Mesodermal cell (in vitro differentiated cells): ENCODE results near the gene HDLBP.

Experiments used
- H3K27ac ChIP-seq: 2 replicates; pipeline ENCODE4 v1.7.0; 2013; ENCODE audit warnings: mild to moderate bottlenecking, low read depth, low read length, moderate library complexity; ENCODE audit not compliant: severe bottlenecking
- H3K36me3 ChIP-seq: 2 replicates; pipeline ENCODE4 v1.7.1; 2013; ENCODE audit warnings: mild to moderate bottlenecking, low read length, moderate library complexity; ENCODE audit not compliant: control insufficient read depth, insufficient read depth
- H3K4me1 ChIP-seq: one replicate; pipeline ENCODE4 v1.7.1; 2013; ENCODE audit warnings: mild to moderate bottlenecking, low read length; ENCODE audit not compliant: insufficient read depth, control insufficient read depth, poor library complexity, severe bottlenecking
- H3K4me3 ChIP-seq: 2 replicates; pipeline ENCODE4 v1.7.0; 2013; ENCODE audit warnings: low read length, control low read depth, mild to moderate bottlenecking; ENCODE audit not compliant: insufficient read depth, poor library complexity, severe bottlenecking; ENCODE audit errors: extremely low read depth
- H3K9me3 ChIP-seq: 2 replicates; pipeline ENCODE4 v1.7.1; 2013; ENCODE audit warnings: mild to moderate bottlenecking, low read length, moderate library complexity; ENCODE audit not compliant: control insufficient read depth
- WGBS, 2 experiments: methylation state at CpG; one replicate each; pipeline ENCODE4 v1.1.5; 2013; ENCODE audit warnings: missing lambda C conversion rate in 2 of 2; ENCODE audit not compliant: insufficient coverage in 2 of 2; 5-methylcytosine and 5-hydroxymethylcytosine counted together

Gene HDLBP

DNA sequence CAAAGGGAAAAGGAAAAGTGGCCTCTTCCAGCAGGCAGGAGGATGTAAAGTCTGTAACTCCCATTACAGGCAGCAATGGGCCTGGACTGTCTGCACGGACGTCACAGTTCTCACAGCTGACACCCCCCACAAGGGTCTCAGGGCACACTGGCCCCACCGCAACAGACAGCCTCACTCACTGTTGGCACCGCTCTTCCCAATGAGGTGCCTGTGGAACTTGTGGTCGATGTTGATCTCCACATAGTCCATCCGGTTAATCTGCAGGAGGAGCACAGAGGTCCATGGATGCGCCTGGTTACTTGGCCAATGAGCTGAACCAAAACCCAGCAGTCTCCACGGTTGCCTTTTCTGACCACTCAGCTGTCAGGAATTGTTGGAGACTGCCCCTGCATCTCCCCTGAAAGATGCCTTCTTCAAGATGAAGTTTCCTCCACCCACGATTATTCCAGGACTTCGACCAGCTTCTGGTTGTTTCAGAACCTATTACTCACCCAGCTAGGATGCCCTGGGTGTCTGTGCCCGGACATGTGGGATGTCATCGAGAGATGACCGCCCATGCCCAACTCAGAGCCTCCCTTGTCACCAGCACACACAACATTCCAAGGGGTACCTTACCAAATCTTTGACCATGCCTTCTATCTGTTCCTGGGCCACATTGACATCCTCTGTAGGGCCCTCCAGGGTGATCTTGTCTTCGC is 62.5 kb downstream of the HDLBP start:
- no peaks in the 10 kb centered on the region for H3K4me1 ChIP-seq
- no peak overlapping the region for H3K27ac ChIP-seq
- H3K4me3 ChIP-seq = no peak overlapping the region
- H3K9me3 ChIP-seq = no peaks in the 10 kb centered on the region
- 97 to 99% methylated on average over 13 to 14 of the region's 14 CpGs for WGBS, 2 experiments
- H3K36me3 ChIP-seq = peaks cover 98% of the 10 kb centered on the region

DNA sequence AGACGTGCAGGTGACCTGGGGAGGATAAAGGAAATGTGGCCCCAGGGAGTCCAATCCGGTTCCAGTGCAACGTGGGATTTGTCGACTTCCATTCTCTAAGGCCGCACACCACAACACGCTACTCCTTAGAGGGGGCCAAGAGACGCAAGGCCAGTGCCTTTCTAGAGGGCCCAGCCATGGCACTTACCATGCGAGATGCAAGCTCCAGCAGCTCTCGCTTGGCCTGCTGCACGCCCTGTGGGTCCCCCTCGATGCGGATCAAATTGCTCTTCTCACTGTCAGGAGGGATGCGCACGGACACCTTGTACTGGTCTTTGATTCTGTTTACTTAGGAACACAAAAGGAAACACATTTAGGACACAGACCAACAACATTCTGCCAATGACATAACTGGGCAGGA is 65.8 kb downstream of the HDLBP start:
- WGBS, 2 experiments = 97 to 99% methylated on average over 9 to 13 of the region's 14 CpGs
- Histone ChIP-seq H3K27ac (no peak overlapping the region), H3K4me3 (no peak overlapping the region), H3K36me3 (peaks cover 99% of the 10 kb centered on the region), H3K4me1 (no peaks in the 10 kb centered on the region), H3K9me3 (no peaks in the 10 kb centered on the region)

DNA sequence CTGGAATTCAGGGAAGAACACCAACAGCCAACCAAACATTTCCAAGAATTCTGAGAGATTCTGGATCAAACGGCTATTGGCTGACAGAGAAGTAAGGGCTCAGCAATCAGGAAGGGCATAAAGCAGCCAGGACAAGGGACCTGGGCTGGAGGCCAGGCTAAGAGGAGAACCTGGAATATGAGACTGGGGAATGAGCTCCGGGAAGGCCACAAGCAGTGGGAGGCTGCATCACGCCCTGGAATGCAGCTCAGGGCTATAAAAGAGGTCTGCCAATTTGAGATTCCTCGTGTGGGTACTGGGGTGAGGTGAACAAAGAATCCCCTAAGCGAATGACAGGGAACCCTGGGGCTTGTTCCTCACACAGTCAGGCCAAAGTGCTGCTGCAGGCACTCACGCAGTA is 66.6 kb downstream of the HDLBP start:
- H3K36me3 ChIP-seq = peaks cover 99% of the 10 kb centered on the region
- no peaks in the 10 kb centered on the region for H3K9me3 ChIP-seq
- H3K4me1 ChIP-seq = no peaks in the 10 kb centered on the region
- no peak overlapping the region for H3K27ac ChIP-seq
- H3K4me3 ChIP-seq = no peak overlapping the region
- WGBS, 2 experiments = 88 to 90% methylated on average over 6 of the region's 6 CpGs

DNA sequence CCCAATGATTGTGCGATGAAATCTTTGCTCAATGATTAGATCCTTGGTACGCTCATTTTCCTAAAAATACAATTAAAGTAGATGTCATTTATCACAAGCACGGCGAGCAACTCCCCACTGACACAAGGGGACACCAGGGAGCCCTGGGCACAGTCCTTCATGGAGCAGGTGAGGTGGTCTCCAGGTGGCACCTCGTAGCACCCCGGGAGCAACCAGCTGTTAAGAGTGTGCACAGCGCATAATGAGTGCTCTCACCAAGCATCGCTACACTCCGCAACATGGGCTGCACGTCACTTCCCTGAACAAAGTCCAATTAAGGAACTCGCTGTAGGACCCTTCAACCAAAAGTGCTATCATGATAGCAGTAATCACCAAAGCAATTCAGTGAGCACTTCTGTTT is 67.2 kb downstream of the HDLBP start:
- Histone ChIP-seq H3K4me1 (no peaks in the 10 kb centered on the region), H3K36me3 (peaks cover 99% of the 10 kb centered on the region), H3K9me3 (no peaks in the 10 kb centered on the region), H3K4me3 (no peak overlapping the region), H3K27ac (no peak overlapping the region)
- WGBS, 2 experiments = 96 to 99% methylated on average over 10 of the region's 11 CpGs

DNA sequence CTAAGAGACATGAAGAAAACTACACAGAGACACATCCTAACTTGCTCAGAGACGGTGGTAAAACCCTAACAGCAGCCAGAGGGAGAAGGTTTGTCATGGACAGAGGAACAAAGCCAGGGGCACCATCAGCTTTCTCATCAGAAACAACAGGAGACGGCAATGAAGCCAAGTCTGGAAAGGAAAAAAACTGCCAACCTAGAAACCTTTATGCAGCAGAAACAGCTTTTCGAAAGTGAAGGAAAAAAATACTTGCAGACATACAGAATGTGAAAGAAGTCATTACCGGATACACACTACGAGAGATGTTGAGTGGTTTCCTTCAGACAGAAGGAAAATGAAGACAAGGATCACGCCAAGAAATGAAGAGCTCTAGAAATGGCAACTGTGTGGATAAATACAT is 71.1 kb downstream of the HDLBP start:
- Histone ChIP-seq H3K4me1 (no peaks in the 10 kb centered on the region), H3K9me3 (no peaks in the 10 kb centered on the region), H3K4me3 (no peak overlapping the region), H3K36me3 (peaks cover 98% of the 10 kb centered on the region), H3K27ac (no peak overlapping the region)
- WGBS, 2 experiments = 94 to 100% methylated on average over 4 of the region's 6 CpGs

DNA sequence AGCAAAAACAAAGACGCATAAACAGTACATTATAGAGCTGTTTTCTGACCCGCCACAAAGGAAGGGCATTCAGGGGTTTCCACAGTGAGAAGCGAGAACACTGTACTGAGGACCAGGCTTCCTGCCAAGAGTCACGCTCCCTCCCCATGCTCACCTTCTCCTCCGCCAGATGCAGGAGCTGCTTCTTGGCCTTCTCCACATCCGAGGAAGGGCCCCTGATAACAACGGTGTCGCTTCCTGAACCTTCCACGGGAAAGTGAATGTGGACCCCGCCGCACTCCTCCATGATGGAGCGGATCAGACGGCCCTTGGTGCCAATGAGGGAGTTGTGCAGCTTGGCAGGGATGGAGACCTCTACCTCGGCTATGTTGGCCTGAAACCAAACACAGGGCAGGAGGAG is 73.2 kb downstream of the HDLBP start:
- WGBS, 2 experiments = 97 to 98% methylated on average over 10 to 13 of the region's 14 CpGs
- no peaks in the 10 kb centered on the region for H3K9me3 ChIP-seq
- no peak overlapping the region for H3K4me3 ChIP-seq
- no peaks in the 10 kb centered on the region for H3K4me1 ChIP-seq
- peaks cover 98% of the 10 kb centered on the region for H3K36me3 ChIP-seq
- no peak overlapping the region for H3K27ac ChIP-seq

DNA sequence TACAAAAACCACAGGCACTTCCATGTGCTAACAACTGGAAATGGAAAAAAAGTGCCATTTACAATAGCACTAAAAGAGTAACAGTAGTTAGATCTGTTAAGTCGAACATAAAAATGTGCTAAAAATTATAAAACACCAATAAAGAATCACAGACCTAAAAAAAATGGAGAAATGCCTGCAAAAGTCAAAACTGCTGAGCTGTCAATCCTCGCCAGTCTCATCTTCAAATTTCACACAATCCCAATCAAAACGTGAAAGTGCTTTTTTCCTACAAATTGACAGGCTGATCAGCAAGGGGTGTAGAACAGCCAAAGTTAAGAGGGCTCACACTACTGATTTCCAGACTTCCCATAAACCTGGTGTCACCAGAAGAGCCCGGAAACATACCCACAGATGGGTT is 73.8 kb downstream of the HDLBP start:
- Histone ChIP-seq H3K9me3 (no peaks in the 10 kb centered on the region), H3K27ac (no peak overlapping the region), H3K4me1 (no peaks in the 10 kb centered on the region), H3K36me3 (peaks cover 98% of the 10 kb centered on the region), H3K4me3 (no peak overlapping the region)
- WGBS, 2 experiments = 83 to 100% methylated on average over 2 to 3 of the region's 4 CpGs

DNA sequence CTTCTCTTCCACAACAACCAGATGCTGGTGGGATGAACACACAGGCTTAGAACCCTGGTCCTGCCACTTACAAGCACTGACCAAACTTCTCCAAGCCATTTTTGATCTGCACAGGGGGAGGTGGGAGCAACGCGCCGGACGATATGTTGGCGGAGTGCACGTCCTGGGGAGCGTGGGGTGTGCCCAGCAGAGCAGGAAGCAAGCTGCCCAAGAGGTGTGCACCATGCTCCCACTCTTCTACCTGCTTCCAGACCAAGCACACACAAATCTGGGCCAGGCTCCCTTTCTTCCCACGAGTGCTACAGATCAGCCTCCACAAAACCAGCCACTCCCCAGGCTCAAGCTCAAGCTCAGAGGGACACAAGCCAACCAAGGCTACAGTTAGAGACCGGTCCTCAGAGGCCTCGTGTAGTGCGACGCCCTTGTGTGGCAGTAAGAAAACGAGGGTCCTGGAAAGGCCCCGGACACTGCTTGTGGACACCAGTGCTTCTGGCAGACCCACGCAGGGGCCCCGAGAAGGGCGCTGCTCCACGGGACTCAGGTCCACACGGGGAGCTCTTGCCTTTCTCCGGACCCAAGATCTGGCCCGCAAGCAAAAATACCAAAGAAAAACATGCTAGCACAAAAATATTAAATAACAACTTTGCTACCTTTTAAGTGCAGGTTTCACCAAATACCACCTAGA is 75.0 kb downstream of the HDLBP start:
- Histone ChIP-seq H3K9me3 (no peaks in the 10 kb centered on the region), H3K4me3 (no peak overlapping the region), H3K4me1 (no peaks in the 10 kb centered on the region), H3K27ac (no peak overlapping the region), H3K36me3 (peaks cover 98% of the 10 kb centered on the region)
- 98% methylated on average over 19 to 21 of the region's 21 CpGs for WGBS, 2 experiments

DNA sequence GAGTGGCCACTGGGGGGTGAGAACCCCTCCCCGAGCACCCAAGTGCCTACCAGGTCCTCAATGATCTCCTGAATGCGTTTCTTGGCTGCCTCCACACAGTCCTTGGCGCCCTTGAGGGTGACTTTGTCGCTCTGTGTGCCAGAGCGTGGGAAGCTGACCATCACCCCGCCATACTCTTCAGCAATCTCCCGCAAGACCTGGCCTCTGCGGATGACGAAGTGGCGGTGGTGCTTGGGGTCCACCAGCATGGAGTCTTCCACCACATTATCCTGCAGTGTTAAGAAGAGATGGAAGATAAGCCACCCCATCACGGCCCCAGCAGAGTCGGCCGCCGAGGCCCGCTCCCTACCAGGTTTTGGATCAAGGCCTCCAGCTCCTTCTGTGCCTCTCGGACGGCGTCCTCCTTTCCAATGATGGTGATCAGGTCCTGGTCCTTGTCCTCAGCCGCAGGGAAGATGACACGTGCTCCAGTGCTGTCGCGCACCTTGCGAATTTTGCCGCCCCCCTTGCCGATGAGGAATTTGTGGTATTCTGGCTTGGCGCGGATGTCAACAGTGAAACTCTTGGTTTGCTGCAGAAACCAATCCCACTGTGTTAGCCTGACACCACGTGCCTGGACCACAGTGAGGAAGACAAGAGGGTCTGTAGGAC is 75.8 kb downstream of the HDLBP start:
- no peaks in the 10 kb centered on the region for H3K9me3 ChIP-seq
- no peaks in the 10 kb centered on the region for H3K4me1 ChIP-seq
- peaks cover 98% of the 10 kb centered on the region for H3K36me3 ChIP-seq
- no peak overlapping the region for H3K27ac ChIP-seq
- H3K4me3 ChIP-seq = no peak overlapping the region
- WGBS, 2 experiments = 97 to 98% methylated on average over 26 to 27 of the region's 28 CpGs

DNA sequence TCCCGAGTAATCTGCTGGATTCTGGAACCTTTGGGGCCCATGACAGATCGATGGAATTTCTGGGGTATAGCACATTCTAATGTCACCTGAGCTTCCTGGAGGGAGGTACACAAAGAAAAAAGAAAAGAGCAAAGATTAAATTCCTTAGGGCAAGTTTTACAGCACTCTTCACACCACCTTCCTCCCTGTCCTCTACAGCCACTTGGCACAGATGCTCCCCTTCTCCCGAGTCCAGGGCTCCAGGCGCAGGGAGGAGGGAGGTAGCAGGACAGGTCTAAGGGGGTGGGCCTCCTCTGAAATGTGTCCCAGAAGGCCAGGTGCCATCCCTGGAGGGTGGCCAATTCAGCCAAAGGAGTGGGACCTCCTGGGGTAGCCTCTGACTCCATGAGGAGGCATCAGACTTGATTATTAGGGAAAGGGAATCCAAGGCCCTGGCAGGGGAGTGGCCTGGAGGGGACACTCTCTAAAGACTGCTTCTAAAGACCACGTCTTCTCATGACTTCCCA is 76.7 kb downstream of the HDLBP start:
- 93 to 100% methylated on average over 2 to 4 of the region's 5 CpGs for WGBS, 2 experiments
- Histone ChIP-seq H3K27ac (no peak overlapping the region), H3K4me1 (no peaks in the 10 kb centered on the region), H3K36me3 (peaks cover 99% of the 10 kb centered on the region), H3K4me3 (no peak overlapping the region), H3K9me3 (no peaks in the 10 kb centered on the region)
